BLaER1 treated with 17β-estradiol and CSF1 and Interleukin-3, amounts not matched to agents 10 nM and 100 nM (cell line): ENCODE measurements around the gene ZNF521.
A peak's percentile ranks its signal among the peaks of the same experiment; 100 is the strongest.

Experiments used
- H3K27ac ChIP-seq, 11 experiments: shearing (Covaris generic); formaldehyde crosslinking; 2 replicates each; pipeline ENCODE4 v1.8.1; 2022
- H3K27me3 ChIP-seq, 11 experiments: shearing (Covaris generic); formaldehyde crosslinking; 2 replicates each; pipeline ENCODE4 v1.8.1; 2022
- H3K36me3 ChIP-seq, 11 experiments: shearing (Covaris generic); formaldehyde crosslinking; 2 replicates each; pipeline ENCODE4 v1.8.1; 2022
- H3K4me1 ChIP-seq, 10 experiments: shearing (Covaris generic); formaldehyde crosslinking; 2 replicates each; pipeline ENCODE4 v1.8.1; 2022
- H3K4me2 ChIP-seq, 11 experiments: shearing (Covaris generic); formaldehyde crosslinking; 2 replicates each; pipeline ENCODE4 v1.8.1; 2022
- H3K4me3 ChIP-seq, 10 experiments: shearing (Covaris generic); formaldehyde crosslinking; 2 replicates each; pipeline ENCODE4 v1.8.1; 2022
- H3K9ac ChIP-seq, 11 experiments: shearing (Covaris generic); formaldehyde crosslinking; 2 replicates each; pipeline ENCODE4 v1.8.1; 2022
- H3K9me3 ChIP-seq, 11 experiments: shearing (Covaris generic); formaldehyde crosslinking; replicated peaks in 1 of 11; 2 replicates each; pipeline ENCODE4 v1.8.1; 2022
- H4K20me1 ChIP-seq, 11 experiments: shearing (Covaris generic); formaldehyde crosslinking; 2 replicates each; pipeline ENCODE4 v1.8.1; 2022
- Cebpa-rat ChIP-seq, 11 experiments: shearing (Covaris generic); IDR thresholded peaks; 2 replicates each; pipeline ENCODE4 v1.8.1; 2022

The ZNF521 gene

GRCh38 chr18:25175558-25176517 lies 176.1 kb downstream of the ZNF521 start:
- Histone ChIP-seq H3K4me1 (peaks cover 0 to 5% (median 0%) of the 10 kb centered on the region in 10 experiments; a peak in 1 of 20 replicates), H3K27me3 (no peaks in the 10 kb centered on the region), H3K4me2 (no peak overlapping the region), H3K27ac (no peak overlapping the region), H4K20me1 (no peaks in the 10 kb centered on the region), H3K36me3 (no peaks in the 10 kb centered on the region), H3K4me3 (no peak overlapping the region), H3K9me3 (no peaks in the 10 kb centered on the region), H3K9ac (no peak overlapping the region)
- no peak for TF ChIP-seq Cebpa-rat (IDR thresholded peaks at IDR 0.05)

GRCh38 chr18:25174324-25174723 lies 177.6 kb downstream of the ZNF521 start:
- H3K9me3 ChIP-seq: no peaks in the 10 kb centered on the region
- H3K27me3 ChIP-seq: no peaks in the 10 kb centered on the region
- no peak for TF ChIP-seq Cebpa-rat (IDR thresholded peaks at IDR 0.05)
- H3K4me3 ChIP-seq: no peak overlapping the region
- no peaks in the 10 kb centered on the region for H3K36me3 ChIP-seq
- H3K9ac ChIP-seq: no peak overlapping the region
- H3K4me2 ChIP-seq: peak overlapping the region in 3 of 11 experiments; percentile 8 to 25 (median 19); a peak in 1 of 22 replicates
- H3K4me1 ChIP-seq: peaks cover 0 to 5% (median 0%) of the 10 kb centered on the region in 10 experiments; a peak in 1 of 20 replicates
- no peaks in the 10 kb centered on the region for H4K20me1 ChIP-seq
- no peak overlapping the region for H3K27ac ChIP-seq

GRCh38 chr18:25171334-25171733 lies 180.6 kb downstream of the ZNF521 start:
- Histone ChIP-seq H3K27ac (no peak overlapping the region), H3K4me2 (no peak overlapping the region), H3K4me1 (peaks cover 0 to 5% (median 0%) of the 10 kb centered on the region in 10 experiments; a peak in 1 of 20 replicates), H3K9me3 (no peaks in the 10 kb centered on the region), H3K36me3 (no peaks in the 10 kb centered on the region), H3K9ac (no peak overlapping the region), H3K4me3 (no peak overlapping the region), H3K27me3 (no peaks in the 10 kb centered on the region), H4K20me1 (no peaks in the 10 kb centered on the region)
- no peak for TF ChIP-seq Cebpa-rat (IDR thresholded peaks at IDR 0.05)

GRCh38 chr18:25170402-25170801 lies 181.6 kb downstream of the ZNF521 start:
- Histone ChIP-seq H3K4me2 (no peak overlapping the region), H3K9me3 (no peaks in the 10 kb centered on the region), H3K4me3 (no peak overlapping the region), H3K4me1 (peaks cover 1 to 11% (median 5%) of the 10 kb centered on the region in 10 experiments; a peak in 18 of 20 replicates), H3K36me3 (no peaks in the 10 kb centered on the region), H3K9ac (no peak overlapping the region), H3K27me3 (no peaks in the 10 kb centered on the region), H4K20me1 (no peaks in the 10 kb centered on the region), H3K27ac (no peak overlapping the region)
- TF ChIP-seq Cebpa-rat (IDR thresholded peaks at IDR 0.05): no peak

GRCh38 chr18:25169701-25170100 lies 182.3 kb downstream of the ZNF521 start:
- H3K27ac ChIP-seq: no peak overlapping the region
- no peaks in the 10 kb centered on the region for H3K36me3 ChIP-seq
- H3K4me3 ChIP-seq: no peak overlapping the region
- no peak overlapping the region for H3K4me2 ChIP-seq
- no peak for TF ChIP-seq Cebpa-rat (IDR thresholded peaks at IDR 0.05)
- H4K20me1 ChIP-seq: no peaks in the 10 kb centered on the region
- H3K9me3 ChIP-seq: no peaks in the 10 kb centered on the region
- H3K4me1 ChIP-seq: peaks cover 8 to 18% (median 12%) of the 10 kb centered on the region in 10 experiments
- H3K27me3 ChIP-seq: no peaks in the 10 kb centered on the region
- no peak overlapping the region for H3K9ac ChIP-seq

GRCh38 chr18:25167612-25168410 lies 184.2 kb downstream of the ZNF521 start:
- H3K9me3 ChIP-seq: no peaks in the 10 kb centered on the region
- peaks cover 0 to 5% (median 0%) of the 10 kb centered on the region in 11 experiments; a peak in 1 of 22 replicates for H4K20me1 ChIP-seq
- H3K9ac ChIP-seq: no peak overlapping the region
- no peak overlapping the region for H3K27ac ChIP-seq
- H3K4me2 ChIP-seq: no peak overlapping the region
- H3K27me3 ChIP-seq: no peaks in the 10 kb centered on the region
- no peaks in the 10 kb centered on the region for H3K36me3 ChIP-seq
- H3K4me3 ChIP-seq: no peak overlapping the region
- peaks cover 16 to 31% (median 27%) of the 10 kb centered on the region in 10 experiments for H3K4me1 ChIP-seq
- TF ChIP-seq Cebpa-rat (IDR thresholded peaks at IDR 0.05): no peak

- no peaks in the 10 kb centered on the region for H3K36me3 ChIP-seq
- peak overlapping the region in 2 of 11 experiments; percentile 82 to 91; a peak in 4 of 22 replicates for H3K4me2 ChIP-seq
- H4K20me1 ChIP-seq: peaks cover 0 to 5% (median 0%) of the 10 kb centered on the region in 11 experiments; a peak in 1 of 22 replicates
- H3K27me3 ChIP-seq: no peaks in the 10 kb centered on the region
- H3K27ac ChIP-seq: no peak overlapping the region
- no peak overlapping the region for H3K4me3 ChIP-seq
- H3K4me1 ChIP-seq: peaks cover 16 to 34% (median 27%) of the 10 kb centered on the region in 10 experiments
- no peaks in the 10 kb centered on the region for H3K9me3 ChIP-seq
- H3K9ac ChIP-seq: no peak overlapping the region
- no peak for TF ChIP-seq Cebpa-rat (IDR thresholded peaks at IDR 0.05)
These were observed 185.9 kb downstream of the ZNF521 start for GRCh38 chr18:25166113-25166512.

GRCh38 chr18:25164848-25165811 lies 186.8 kb downstream of the ZNF521 start:
- peak overlapping the region in 7 of 11 experiments; percentile 5 to 35 (median 26); a peak in 8 of 22 replicates for H3K9ac ChIP-seq
- no peaks in the 10 kb centered on the region for H3K36me3 ChIP-seq
- peak overlapping the region; percentile 30 to 56 (median 50); a peak in 18 of 20 replicates for H3K4me3 ChIP-seq
- H3K4me2 ChIP-seq: peak overlapping the region; percentile 72 to 99 (median 92)
- peaks cover 16 to 34% (median 27%) of the 10 kb centered on the region in 10 experiments for H3K4me1 ChIP-seq
- H3K9me3 ChIP-seq: no peaks in the 10 kb centered on the region
- peaks cover 0 to 5% (median 0%) of the 10 kb centered on the region in 11 experiments; a peak in 1 of 22 replicates for H4K20me1 ChIP-seq
- H3K27me3 ChIP-seq: no peaks in the 10 kb centered on the region
- no peak for TF ChIP-seq Cebpa-rat (IDR thresholded peaks at IDR 0.05)
- peak overlapping the region in 1 of 11 experiments; percentile 10; a peak in 1 of 22 replicates for H3K27ac ChIP-seq
